Hepatocyte (in vitro differentiated cells): ENCODE results near the gene KIAA1614. TPM values are rescaled to one million over a fixed set of nuclear protein-coding genes. Genes with fewer than 3 reads are reported as not detected.

Source experiments
- DNase-seq: peaks from one replicate; pipeline ENCODE4 v3.0.0-alpha.2; 2016; ENCODE audit warnings: low spot score
- H2AFZ ChIP-seq: fragments of 200-600 bp; sonication (generic); 2 replicates; pipeline ENCODE4 v1.6.0; 2016; ENCODE audit warnings: antibody characterized with exemption, mild to moderate bottlenecking
- H3K27ac ChIP-seq: fragments of 200-600 bp; sonication (generic); 2 replicates; pipeline ENCODE4 v1.5.1; 2016; ENCODE audit warnings: mild to moderate bottlenecking
- H3K27me3 ChIP-seq: fragments of 200-600 bp; sonication (generic); 2 replicates; pipeline ENCODE4 v1.6.1; 2016
- H3K36me3 ChIP-seq: fragments of 200-600 bp; sonication (generic); replicated peaks from 2 replicates; pipeline ENCODE4 v1.5.1; 2016; ENCODE audit warnings: low read depth; ENCODE audit not compliant: insufficient read depth
- H3K4me1 ChIP-seq: fragments of 200-600 bp; sonication (generic); 2 replicates; pipeline ENCODE4 v1.5.1; 2016; ENCODE audit warnings: mild to moderate bottlenecking, moderate library complexity; ENCODE audit not compliant: insufficient read depth
- H3K4me2 ChIP-seq: fragments of 200-600 bp; sonication (generic); 2 replicates; pipeline ENCODE4 v1.6.0; 2016
- H3K4me3 ChIP-seq: fragments of 200-600 bp; sonication (generic); 2 replicates; pipeline ENCODE4 v1.5.1; 2016; ENCODE audit warnings: mild to moderate bottlenecking
- H3K79me2 ChIP-seq: fragments of 200-600 bp; sonication (generic); 2 replicates; pipeline ENCODE4 v1.6.0; 2017; ENCODE audit warnings: mild to moderate bottlenecking
- H3K9me2 ChIP-seq: fragments of 200-600 bp; sonication (generic); replicated peaks from 2 replicates; pipeline ENCODE4 v1.6.0; 2017; ENCODE audit warnings: mild to moderate bottlenecking; ENCODE audit not compliant: insufficient read depth
- H3K9me3 ChIP-seq: fragments of 200-600 bp; sonication (generic); 2 replicates; pipeline ENCODE4 v1.5.1; 2016; ENCODE audit warnings: low read depth, mild to moderate bottlenecking
- H4K20me1 ChIP-seq: fragments of 200-600 bp; sonication (generic); 2 replicates; pipeline ENCODE4 v1.6.0; 2016; ENCODE audit warnings: mild to moderate bottlenecking; ENCODE audit not compliant: insufficient read depth, poor library complexity, severe bottlenecking
- EZH2 ChIP-seq: fragments of 200-600 bp; sonication (generic); IDR thresholded peaks from 2 replicates; pipeline ENCODE4 v1.6.1; 2016; ENCODE audit warnings: antibody characterized with exemption, mild to moderate bottlenecking, borderline replicate concordance
- EZH2phosphoT487 ChIP-seq: fragments of 200-600 bp; sonication (generic); IDR thresholded peaks from one replicate; pipeline ENCODE4 v1.6.1; 2018; ENCODE audit warnings: antibody characterized with exemption, mild to moderate bottlenecking, low read depth, moderate library complexity; ENCODE audit not compliant: unreplicated experiment, severe bottlenecking
- WGBS: methylation state at CpG from one replicate; pipeline ENCODE4 v1.1.6; 2016; ENCODE audit warnings: low lambda C conversion rate; ENCODE audit errors: missing lambda C conversion rate; 5-methylcytosine and 5-hydroxymethylcytosine counted together
- polyA plus RNA-seq: library from polyadenylated mRNA; unstranded; fragments of >200 nt; fragmentation: Nextera tagmentation; extraction: Ambion mirVana; gene quantifications from 2 replicates; pipeline ENCODE4 v1.2.1, GENCODE V29; 2016
- total RNA-seq: library from RNA; depleted of rRNA; stranded (reverse); fragments of >200 nt; gene quantifications from 2 replicates; pipeline ENCODE4 v1.2.3, GENCODE V29; 2014
- TF ChIP-seq, protein P1 (sequence below): fragments of 200-600 bp; sonication (generic); IDR thresholded peaks from 2 replicates; pipeline ENCODE4 v1.5.1; 2016; ENCODE audit warnings: antibody characterized with exemption, mild to moderate bottlenecking; ENCODE audit not compliant: poor library complexity

KIAA1614 gene
- total and polyA plus RNA-seq, 2 experiments from 2014 or later, result 2.5 to 2.6 TPM

DNA sequence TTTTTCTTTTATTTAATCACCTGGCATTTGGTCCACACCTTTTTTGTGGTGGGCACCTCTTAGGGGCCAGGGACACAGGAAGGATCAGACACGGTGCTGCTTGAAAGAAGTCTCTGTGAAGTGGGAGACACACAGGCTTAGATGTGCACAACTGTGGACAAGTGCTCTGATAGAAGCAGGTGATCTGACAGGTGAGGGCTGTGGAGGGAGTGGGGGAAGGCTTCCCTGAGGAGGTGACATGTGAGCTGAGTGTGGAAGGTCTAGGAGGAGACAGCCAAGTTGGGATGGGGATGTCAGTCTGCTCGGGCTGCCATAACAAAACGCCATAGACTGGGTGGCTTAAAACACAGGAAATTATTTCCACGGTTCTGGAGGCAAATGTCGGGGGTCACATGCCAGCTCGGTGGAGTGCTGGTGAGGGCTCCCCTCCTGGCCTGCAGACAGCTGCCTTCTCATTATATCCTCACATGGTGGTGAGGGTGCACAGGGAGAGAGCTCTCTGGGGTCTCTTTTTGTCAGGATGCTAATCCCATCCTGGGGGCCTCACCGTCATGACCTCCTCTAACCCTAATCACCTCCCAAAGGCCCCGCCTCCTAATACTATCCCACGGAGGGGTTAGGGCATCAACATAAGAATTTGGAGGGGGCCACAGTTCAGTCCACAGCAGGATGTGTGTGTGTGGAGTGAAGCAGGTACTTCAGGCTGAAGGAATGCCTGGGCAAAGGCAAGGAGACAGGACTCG lies 5.2 kb upstream of the KIAA1614 start:
- H3K4me1 ChIP-seq, result peaks cover 6% of the 10 kb centered on the region
- no peaks in the 10 kb centered on the region for H3K9me2 ChIP-seq
- no peak overlapping the region for H3K4me2 ChIP-seq
- H3K4me3 ChIP-seq, result no peak overlapping the region
- TF ChIP-seq, protein P1, sequence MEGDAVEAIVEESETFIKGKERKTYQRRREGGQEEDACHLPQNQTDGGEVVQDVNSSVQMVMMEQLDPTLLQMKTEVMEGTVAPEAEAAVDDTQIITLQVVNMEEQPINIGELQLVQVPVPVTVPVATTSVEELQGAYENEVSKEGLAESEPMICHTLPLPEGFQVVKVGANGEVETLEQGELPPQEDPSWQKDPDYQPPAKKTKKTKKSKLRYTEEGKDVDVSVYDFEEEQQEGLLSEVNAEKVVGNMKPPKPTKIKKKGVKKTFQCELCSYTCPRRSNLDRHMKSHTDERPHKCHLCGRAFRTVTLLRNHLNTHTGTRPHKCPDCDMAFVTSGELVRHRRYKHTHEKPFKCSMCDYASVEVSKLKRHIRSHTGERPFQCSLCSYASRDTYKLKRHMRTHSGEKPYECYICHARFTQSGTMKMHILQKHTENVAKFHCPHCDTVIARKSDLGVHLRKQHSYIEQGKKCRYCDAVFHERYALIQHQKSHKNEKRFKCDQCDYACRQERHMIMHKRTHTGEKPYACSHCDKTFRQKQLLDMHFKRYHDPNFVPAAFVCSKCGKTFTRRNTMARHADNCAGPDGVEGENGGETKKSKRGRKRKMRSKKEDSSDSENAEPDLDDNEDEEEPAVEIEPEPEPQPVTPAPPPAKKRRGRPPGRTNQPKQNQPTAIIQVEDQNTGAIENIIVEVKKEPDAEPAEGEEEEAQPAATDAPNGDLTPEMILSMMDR, result no peak
- no peak for TF ChIP-seq EZH2phosphoT487
- TF ChIP-seq EZH2, result no peak
- no peaks in the 10 kb centered on the region for H3K36me3 ChIP-seq
- no peaks in the 10 kb centered on the region for H4K20me1 ChIP-seq
- no peak for DNase-seq
- H3K9me3 ChIP-seq, result no peaks in the 10 kb centered on the region
- no peaks in the 10 kb centered on the region for H3K27me3 ChIP-seq
- no peaks in the 10 kb centered on the region for H3K79me2 ChIP-seq
- no peak overlapping the region for H3K27ac ChIP-seq
- 79% methylated on average over 10 of the region's 10 CpGs for WGBS
- H2AFZ ChIP-seq, result no peak overlapping the region

DNA sequence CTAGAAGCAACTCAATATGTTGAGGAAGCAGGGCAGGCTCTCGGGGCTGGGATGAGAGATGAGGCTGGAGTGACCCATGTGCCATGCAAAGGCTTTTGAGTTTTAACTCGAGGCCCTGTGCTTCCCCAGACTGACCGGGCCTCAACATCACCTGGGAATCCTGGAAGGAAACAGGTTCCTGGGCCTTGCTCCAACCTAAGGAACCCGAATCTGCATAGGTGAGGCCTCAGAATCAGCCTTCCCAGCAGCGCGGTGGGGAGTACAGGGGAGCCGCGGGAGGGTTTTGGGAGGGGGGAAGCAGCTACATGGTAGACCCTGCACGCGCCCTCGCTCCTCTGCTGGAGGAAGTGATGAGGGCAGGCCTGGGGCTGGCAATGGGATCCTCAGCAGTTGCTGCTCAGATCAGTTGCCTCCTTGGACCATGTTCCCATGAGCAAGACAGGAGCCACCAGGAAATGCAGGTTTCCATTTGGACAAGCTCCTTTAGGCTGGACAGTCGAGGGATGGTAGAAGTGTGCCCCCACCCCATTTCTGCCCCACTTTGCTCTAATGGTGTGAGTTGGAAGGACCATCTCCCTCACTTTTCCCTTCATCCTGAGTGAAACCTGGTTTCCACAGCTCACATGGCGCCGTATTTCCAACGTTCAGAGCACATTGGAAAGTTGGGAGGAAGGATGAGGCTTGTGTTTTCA lies 4.5 kb upstream of the KIAA1614 start:
- Histone ChIP-seq H3K9me2 (no peaks in the 10 kb centered on the region), H3K9me3 (no peaks in the 10 kb centered on the region), H3K4me2 (no peak overlapping the region), H4K20me1 (no peaks in the 10 kb centered on the region), H3K4me1 (peaks cover 8% of the 10 kb centered on the region), H3K79me2 (no peaks in the 10 kb centered on the region), H3K4me3 (no peak overlapping the region), H2AFZ (no peak overlapping the region), H3K36me3 (no peaks in the 10 kb centered on the region), H3K27ac (no peak overlapping the region), H3K27me3 (no peaks in the 10 kb centered on the region)
- TF ChIP-seq EZH2phosphoT487 (no peak), EZH2 (no peak)
- TF ChIP-seq, protein P1, result no peak
- DNase-seq, result no peak
- 91% methylated on average over 15 of the region's 15 CpGs for WGBS

DNA sequence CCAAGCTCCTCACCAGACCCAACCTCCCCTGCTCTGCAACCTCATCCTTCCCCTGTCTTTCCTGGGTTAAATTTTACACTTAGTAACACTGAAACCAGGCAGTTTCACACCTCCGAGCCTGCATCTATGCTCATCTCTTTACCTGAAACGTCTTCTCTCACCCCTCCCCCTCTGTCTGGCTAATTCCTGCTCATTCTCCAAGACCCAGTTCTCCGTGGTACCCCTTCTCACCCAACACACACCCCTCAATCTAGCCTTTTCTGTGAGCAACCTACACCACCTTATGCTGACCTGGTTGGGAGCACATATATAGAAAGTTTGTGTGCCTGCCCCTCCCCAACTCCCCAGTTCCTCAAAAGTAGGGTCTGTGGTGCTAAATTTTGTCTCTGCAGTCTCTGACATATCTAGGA lies 3.7 kb upstream of the KIAA1614 start:
- no peak overlapping the region for H2AFZ ChIP-seq
- no peaks in the 10 kb centered on the region for H3K9me2 ChIP-seq
- no peak overlapping the region for H3K4me2 ChIP-seq
- H3K4me3 ChIP-seq, result no peak overlapping the region
- peaks cover 1% of the 10 kb centered on the region for H3K79me2 ChIP-seq
- no peaks in the 10 kb centered on the region for H4K20me1 ChIP-seq
- no peaks in the 10 kb centered on the region for H3K36me3 ChIP-seq
- TF ChIP-seq, protein P1, result no peak
- TF ChIP-seq EZH2phosphoT487 (no peak), EZH2 (no peak)
- H3K27ac ChIP-seq, result no peak overlapping the region
- peaks cover 16% of the 10 kb centered on the region for H3K4me1 ChIP-seq
- no peak for DNase-seq
- no peaks in the 10 kb centered on the region for H3K9me3 ChIP-seq
- peaks cover 6% of the 10 kb centered on the region for H3K27me3 ChIP-seq
- 79% methylated on average over 3 of the region's 3 CpGs for WGBS
